Measurements from ENCODE around the gene SRD5A2.

SRD5A2 gene

DNA sequence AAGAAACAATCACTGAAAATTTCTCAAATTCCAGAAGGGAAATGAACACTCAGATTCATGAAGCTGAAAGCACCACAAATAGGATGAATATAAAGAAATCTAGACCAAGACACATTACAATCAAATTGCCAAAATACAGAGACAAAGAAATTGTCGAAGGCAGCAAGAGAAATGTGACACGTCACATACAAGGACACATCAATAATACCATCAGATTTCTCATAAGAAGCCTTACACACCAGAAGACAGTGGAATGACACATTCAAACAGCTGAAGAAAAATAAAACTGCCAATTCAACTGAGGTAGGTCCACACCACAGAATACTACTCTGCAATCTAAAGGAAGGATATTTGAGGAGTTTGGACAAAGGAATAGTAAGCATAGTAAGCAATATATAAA, 27.4 kb downstream of the SRD5A2 start:
- no peak overlapping the region for H3K4me3 ChIP-seq (replicated peaks; ENCODE audit: low read depth, low read length)
- DNase-seq (ENCODE audit: extremely low read depth, insufficient read length): no peak
- H3K27me3 ChIP-seq (replicated peaks; ENCODE audit: control insufficient read depth, insufficient read depth, low read length): no peaks in the 10 kb centered on the region
- TF ChIP-seq, protein P1, sequence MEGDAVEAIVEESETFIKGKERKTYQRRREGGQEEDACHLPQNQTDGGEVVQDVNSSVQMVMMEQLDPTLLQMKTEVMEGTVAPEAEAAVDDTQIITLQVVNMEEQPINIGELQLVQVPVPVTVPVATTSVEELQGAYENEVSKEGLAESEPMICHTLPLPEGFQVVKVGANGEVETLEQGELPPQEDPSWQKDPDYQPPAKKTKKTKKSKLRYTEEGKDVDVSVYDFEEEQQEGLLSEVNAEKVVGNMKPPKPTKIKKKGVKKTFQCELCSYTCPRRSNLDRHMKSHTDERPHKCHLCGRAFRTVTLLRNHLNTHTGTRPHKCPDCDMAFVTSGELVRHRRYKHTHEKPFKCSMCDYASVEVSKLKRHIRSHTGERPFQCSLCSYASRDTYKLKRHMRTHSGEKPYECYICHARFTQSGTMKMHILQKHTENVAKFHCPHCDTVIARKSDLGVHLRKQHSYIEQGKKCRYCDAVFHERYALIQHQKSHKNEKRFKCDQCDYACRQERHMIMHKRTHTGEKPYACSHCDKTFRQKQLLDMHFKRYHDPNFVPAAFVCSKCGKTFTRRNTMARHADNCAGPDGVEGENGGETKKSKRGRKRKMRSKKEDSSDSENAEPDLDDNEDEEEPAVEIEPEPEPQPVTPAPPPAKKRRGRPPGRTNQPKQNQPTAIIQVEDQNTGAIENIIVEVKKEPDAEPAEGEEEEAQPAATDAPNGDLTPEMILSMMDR (IDR thresholded peaks at IDR 0.05; ENCODE audit: insufficient read depth, low read length, poor library complexity, severe bottlenecking): no peak
- H3K36me3 ChIP-seq (ENCODE audit: control insufficient read depth, insufficient read depth, low read length): no peaks in the 10 kb centered on the region

DNA sequence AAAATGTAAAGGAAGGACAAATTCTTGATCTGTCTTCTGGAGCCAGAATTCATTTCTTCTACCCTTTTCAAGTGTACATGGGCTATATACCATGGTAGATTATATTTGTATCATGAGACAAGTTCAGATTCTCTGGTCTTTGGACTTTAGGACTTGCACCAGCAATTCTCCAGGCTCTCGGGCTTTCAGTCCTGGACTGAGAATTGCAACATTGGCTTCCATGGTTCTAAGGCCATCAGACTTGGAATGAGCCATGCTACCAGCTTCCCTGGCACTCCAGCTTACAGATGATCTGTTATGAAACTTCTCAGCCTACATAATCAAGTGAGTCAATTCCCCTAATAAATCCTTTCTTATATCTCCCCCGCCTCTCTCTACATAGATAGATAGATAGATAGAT, 33.3 kb downstream of the SRD5A2 start:
- TF ChIP-seq, protein P1 (IDR thresholded peaks at IDR 0.05; ENCODE audit: insufficient read depth, low read length, poor library complexity, severe bottlenecking): no peak
- Histone ChIP-seq H3K4me3 (replicated peaks; ENCODE audit: low read depth, low read length) (no peak overlapping the region), H3K36me3 (ENCODE audit: control insufficient read depth, insufficient read depth, low read length) (no peaks in the 10 kb centered on the region), H3K27me3 (replicated peaks; ENCODE audit: control insufficient read depth, insufficient read depth, low read length) (no peaks in the 10 kb centered on the region)
- DNase-seq (ENCODE audit: extremely low read depth, insufficient read length): no peak

DNA sequence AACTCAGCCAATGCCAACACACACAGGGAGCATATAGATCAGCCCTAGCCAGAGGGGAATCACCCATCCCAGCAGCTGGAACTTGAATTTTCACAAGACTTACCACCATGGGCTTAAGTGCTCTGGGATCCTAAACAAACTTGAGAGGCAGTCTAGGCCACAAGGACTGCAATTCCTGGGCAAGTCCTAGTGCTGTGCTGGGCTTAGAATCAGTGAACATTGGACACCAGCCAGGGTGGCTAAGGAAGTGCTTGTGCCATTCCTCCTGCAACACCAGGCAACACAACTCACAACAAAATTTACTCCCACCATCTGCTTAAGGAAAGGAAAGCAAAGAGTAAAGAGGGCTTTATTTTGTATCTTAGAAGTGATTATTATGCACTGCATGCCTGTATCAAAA, 38.9 kb downstream of the SRD5A2 start:
- DNase-seq (ENCODE audit: extremely low read depth, insufficient read length): no peak
- TF ChIP-seq, protein P1 (IDR thresholded peaks at IDR 0.05; ENCODE audit: insufficient read depth, low read length, poor library complexity, severe bottlenecking): no peak
- Histone ChIP-seq H3K36me3 (ENCODE audit: control insufficient read depth, insufficient read depth, low read length) (no peaks in the 10 kb centered on the region), H3K27me3 (replicated peaks; ENCODE audit: control insufficient read depth, insufficient read depth, low read length) (no peaks in the 10 kb centered on the region), H3K4me3 (replicated peaks; ENCODE audit: low read depth, low read length) (no peak overlapping the region)

DNA sequence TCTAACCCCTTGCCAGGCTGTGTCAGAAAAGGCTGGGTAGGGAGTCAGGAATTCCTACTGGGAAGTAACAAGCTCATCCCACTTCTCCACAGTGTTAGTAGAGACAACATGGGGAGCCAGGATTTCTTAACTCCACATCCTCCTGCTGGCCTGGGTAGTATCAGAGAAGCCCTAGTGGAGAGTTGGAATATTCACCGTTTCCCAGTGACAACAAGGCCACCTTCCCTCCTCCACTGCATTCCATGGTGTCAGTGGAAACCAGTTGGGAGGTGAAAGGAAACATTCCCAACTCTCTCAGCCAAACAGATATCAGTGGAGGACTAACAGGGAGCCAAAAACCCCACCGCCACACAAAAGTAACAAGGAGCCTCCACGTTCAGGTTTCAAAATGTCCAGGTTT, 41.2 kb downstream of the SRD5A2 start:
- TF ChIP-seq, protein P1 (IDR thresholded peaks at IDR 0.05; ENCODE audit: insufficient read depth, low read length, poor library complexity, severe bottlenecking): no peak
- DNase-seq (ENCODE audit: extremely low read depth, insufficient read length): no peak

DNA sequence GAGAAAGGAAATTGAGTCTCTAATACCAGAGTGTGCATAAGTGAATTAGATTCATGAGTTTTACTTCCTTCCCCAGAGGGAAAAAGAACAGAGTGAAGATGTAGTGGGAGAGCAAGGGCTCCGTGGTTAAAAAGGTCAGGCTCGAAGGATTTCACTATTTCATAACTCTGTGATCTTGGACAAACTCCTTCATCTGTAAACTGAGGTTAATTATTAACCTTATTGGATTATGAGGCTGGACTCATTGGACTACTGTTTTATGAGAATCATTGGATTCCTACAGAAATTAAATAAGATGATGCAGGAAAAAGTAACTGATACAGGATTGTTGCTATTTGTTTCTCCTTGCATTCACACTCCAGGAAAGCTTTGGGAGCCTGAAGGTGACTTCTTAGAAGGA, 45.0 kb downstream of the SRD5A2 start:
- Histone ChIP-seq H3K4me3 (replicated peaks; ENCODE audit: low read depth, low read length) (no peak overlapping the region), H3K36me3 (ENCODE audit: control insufficient read depth, insufficient read depth, low read length) (no peaks in the 10 kb centered on the region), H3K27me3 (replicated peaks; ENCODE audit: control insufficient read depth, insufficient read depth, low read length) (no peaks in the 10 kb centered on the region)
- TF ChIP-seq, protein P1 (IDR thresholded peaks at IDR 0.05; ENCODE audit: insufficient read depth, low read length, poor library complexity, severe bottlenecking): no peak
- DNase-seq (ENCODE audit: extremely low read depth, insufficient read length): no peak

More for the DNA sequence above, 41.2 kb downstream of the SRD5A2 start:
- no peaks in the 10 kb centered on the region for H3K36me3 ChIP-seq (ENCODE audit: control insufficient read depth, insufficient read depth, low read length)
- no peak overlapping the region for H3K4me3 ChIP-seq (replicated peaks; ENCODE audit: low read depth, low read length)
- no peaks in the 10 kb centered on the region for H3K27me3 ChIP-seq (replicated peaks; ENCODE audit: control insufficient read depth, insufficient read depth, low read length)

DNA sequence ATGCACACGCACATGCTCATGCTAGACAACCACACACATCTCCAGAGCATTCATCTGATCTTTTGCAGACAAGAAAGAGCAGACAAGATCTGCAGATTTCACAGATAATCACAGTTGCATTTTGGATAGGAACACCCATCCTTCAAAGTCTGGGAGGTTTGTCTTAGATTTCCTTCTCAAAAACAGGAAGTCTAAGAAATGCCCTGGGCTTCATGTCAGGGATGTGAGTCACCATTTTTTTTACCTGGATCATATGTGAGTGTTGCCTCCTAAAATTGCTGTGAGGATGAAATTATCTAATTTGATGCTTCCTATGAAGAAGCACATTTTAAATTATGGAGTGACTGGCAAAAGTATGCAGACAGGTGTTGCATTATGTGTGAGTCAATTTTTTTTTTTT, 46.1 kb downstream of the SRD5A2 start:
- DNase-seq (ENCODE audit: extremely low read depth, insufficient read length): no peak
- no peak overlapping the region for H3K4me3 ChIP-seq (replicated peaks; ENCODE audit: low read depth, low read length)
- TF ChIP-seq, protein P1 (IDR thresholded peaks at IDR 0.05; ENCODE audit: insufficient read depth, low read length, poor library complexity, severe bottlenecking): no peak
- no peaks in the 10 kb centered on the region for H3K36me3 ChIP-seq (ENCODE audit: control insufficient read depth, insufficient read depth, low read length)
- no peaks in the 10 kb centered on the region; the same call in 1 of the 2 replicates for H3K27me3 ChIP-seq (replicated peaks; ENCODE audit: control insufficient read depth, insufficient read depth, low read length)

All from GM06990 (cell line).